Measurements from ENCODE around the gene ACVR2B.

The ACVR2B gene

GRCh38 chr3:38490281-38491030 is 36.8 kb downstream of the ACVR2B start:
- no peak for DNase-seq (ENCODE audit: low read depth)
- TF ChIP-seq, protein P1, sequence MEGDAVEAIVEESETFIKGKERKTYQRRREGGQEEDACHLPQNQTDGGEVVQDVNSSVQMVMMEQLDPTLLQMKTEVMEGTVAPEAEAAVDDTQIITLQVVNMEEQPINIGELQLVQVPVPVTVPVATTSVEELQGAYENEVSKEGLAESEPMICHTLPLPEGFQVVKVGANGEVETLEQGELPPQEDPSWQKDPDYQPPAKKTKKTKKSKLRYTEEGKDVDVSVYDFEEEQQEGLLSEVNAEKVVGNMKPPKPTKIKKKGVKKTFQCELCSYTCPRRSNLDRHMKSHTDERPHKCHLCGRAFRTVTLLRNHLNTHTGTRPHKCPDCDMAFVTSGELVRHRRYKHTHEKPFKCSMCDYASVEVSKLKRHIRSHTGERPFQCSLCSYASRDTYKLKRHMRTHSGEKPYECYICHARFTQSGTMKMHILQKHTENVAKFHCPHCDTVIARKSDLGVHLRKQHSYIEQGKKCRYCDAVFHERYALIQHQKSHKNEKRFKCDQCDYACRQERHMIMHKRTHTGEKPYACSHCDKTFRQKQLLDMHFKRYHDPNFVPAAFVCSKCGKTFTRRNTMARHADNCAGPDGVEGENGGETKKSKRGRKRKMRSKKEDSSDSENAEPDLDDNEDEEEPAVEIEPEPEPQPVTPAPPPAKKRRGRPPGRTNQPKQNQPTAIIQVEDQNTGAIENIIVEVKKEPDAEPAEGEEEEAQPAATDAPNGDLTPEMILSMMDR (conservative IDR thresholded peaks at IDR 0.05; ENCODE audit: low read depth, low read length) = no peak
- no peak overlapping the region for H3K4me3 ChIP-seq (ENCODE audit: low read depth, low read length)

DNA sequence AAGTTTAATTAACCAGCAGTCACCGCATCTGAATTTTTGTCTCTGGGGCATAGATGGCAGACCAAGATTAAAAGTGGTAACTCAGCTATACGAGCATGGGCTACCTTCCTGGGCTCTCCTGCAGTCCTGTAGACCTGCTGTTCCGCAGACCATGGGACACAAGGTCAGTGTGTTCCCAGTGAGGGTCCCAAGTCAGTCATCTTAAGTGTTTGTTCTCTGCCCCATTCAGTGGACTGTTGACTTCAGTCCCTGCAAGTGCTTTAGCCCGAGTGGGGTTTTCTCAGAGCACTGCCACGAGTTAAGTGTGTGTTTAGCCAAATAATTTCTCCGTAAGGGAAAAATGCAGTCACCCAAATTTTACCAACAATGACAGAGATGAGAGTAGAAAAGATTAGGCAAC is 37.5 kb downstream of the ACVR2B start:
- no peak overlapping the region for H3K4me3 ChIP-seq (ENCODE audit: low read depth, low read length)
- no peak for DNase-seq (ENCODE audit: low read depth)
- TF ChIP-seq, protein P1 (conservative IDR thresholded peaks at IDR 0.05; ENCODE audit: low read depth, low read length) = no peak

DNA sequence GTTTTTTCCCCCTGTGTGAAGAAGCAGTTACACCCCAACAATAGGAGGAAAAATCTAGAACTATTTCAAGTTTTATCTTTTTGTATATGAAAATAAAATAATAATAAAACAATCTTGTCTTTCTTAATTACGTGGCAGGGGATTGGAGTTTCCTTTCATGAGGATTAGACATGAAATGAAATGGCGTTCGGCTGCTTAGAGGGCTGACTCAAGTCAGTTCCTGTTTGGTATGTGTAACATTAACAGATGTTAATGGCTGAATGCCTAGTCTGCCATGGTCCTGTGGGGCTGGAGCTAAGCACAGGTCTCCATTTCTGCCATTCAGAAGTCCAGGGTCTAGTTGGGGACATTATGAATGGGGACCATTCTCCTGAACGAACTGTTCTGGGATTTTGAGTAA is 39.3 kb downstream of the ACVR2B start:
- DNase-seq (ENCODE audit: low read depth) = peak; percentile 12

GRCh38 chr3:38496131-38496910 is 42.6 kb downstream of the ACVR2B start, which contains the start of gene EXOG:
Gene EXOG (plus strand): TSS chr3:38496340. CDS start chr3:38496368, 28 bp downstream.
- DNase-seq (ENCODE audit: low read depth) = peak; percentile 95
- TF ChIP-seq, protein P1 (conservative IDR thresholded peaks at IDR 0.05; ENCODE audit: low read depth, low read length) = peak; percentile 83
- peak within 1 kb of the TSS; percentile 85 for H3K4me3 ChIP-seq (ENCODE audit: low read depth, low read length)

More for the DNA sequence above, 39.3 kb downstream of the ACVR2B start:
- H3K4me3 ChIP-seq (ENCODE audit: low read depth, low read length) = no peak overlapping the region
- TF ChIP-seq, protein P1 (conservative IDR thresholded peaks at IDR 0.05; ENCODE audit: low read depth, low read length) = no peak

DNA sequence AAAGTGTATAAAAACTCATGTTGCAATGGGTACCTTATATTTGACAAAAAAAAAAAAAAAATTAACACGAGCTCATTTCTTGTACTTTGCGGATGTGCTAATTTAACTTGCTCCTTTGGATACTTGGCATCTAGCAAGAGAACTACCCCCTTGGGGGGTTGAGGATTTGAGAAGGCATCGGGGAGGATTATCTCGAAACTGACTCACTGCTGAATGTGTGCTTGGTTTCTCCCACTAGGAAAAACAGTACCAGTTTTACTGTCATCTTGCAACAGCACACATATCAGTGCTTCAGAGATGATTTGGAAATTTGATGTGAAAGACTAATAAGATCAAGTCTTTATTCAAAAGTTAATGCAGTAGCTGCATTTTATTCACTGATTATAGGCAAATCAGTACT is 43.3 kb downstream of the ACVR2B start:
- DNase-seq (ENCODE audit: low read depth) = peak; percentile 22
- TF ChIP-seq, protein P1 (conservative IDR thresholded peaks at IDR 0.05; ENCODE audit: low read depth, low read length) = no peak
- H3K4me3 ChIP-seq (ENCODE audit: low read depth, low read length) = peak overlapping the region; percentile 85

GRCh38 chr3:38500688-38501417 is 47.2 kb downstream of the ACVR2B start:
- no peak overlapping the region for H3K4me3 ChIP-seq (ENCODE audit: low read depth, low read length)
- TF ChIP-seq, protein P1 (conservative IDR thresholded peaks at IDR 0.05; ENCODE audit: low read depth, low read length) = no peak
- no peak for DNase-seq (ENCODE audit: low read depth)
